Natural killer cell (primary cell): ENCODE measurements around the gene IMP4. TPM values are rescaled to one million over a fixed set of nuclear protein-coding genes. Genes with fewer than 3 reads are reported as not detected.

Source experiments
- ATAC-seq, 3 donors: fragments of 150-1000 bp in 2 of 3; fragments of 200-7000 bp in 1 of 3; cut with Tn5 transposase; 1 replicate in 1 of 3; 2 replicates in 2 of 3; pipeline ENCODE4 v1.10.0; 2021; ENCODE audit warnings: mild to moderate bottlenecking in 2 of 3, moderate library complexity in 2 of 3
- DNase-seq, 2 donors: peaks; one replicate each; pipeline versions ENCODE4 v3.0.0 to v3.0.0-alpha.2; 2013 to 2021; ENCODE audit warnings: mixed read lengths in 1 of 2
- H3K27ac ChIP-seq: one replicate; pipeline ENCODE4 v1.5.1; 2013; ENCODE audit warnings: mild to moderate bottlenecking, low read length
- H3K27me3 ChIP-seq: one replicate; pipeline ENCODE4 v1.6.1; 2013; ENCODE audit warnings: low read length; ENCODE audit not compliant: control insufficient read depth, insufficient read depth
- H3K36me3 ChIP-seq: one replicate; pipeline ENCODE4 v1.6.1; 2013; ENCODE audit warnings: low read length; ENCODE audit not compliant: control insufficient read depth, insufficient read depth
- H3K4me1 ChIP-seq: one replicate; pipeline ENCODE4 v1.6.1; 2013; ENCODE audit warnings: low read length; ENCODE audit not compliant: control insufficient read depth, insufficient read depth
- H3K4me3 ChIP-seq: one replicate; pipeline ENCODE4 v1.5.1; 2013; ENCODE audit warnings: low read length
- H3K9me3 ChIP-seq: one replicate; pipeline ENCODE4 v1.6.1; 2013; ENCODE audit warnings: low read length; ENCODE audit not compliant: control insufficient read depth, insufficient read depth
- H3K27ac Mint-ChIP-seq, 2 donors: one replicate each; pipeline ENCODE4 v1.8.0; 2022; ENCODE audit warnings: mild to moderate bottlenecking in 2 of 2, mixed read lengths in 2 of 2, moderate library complexity in 1 of 2
- H3K27me3 Mint-ChIP-seq, 2 donors: one replicate each; pipeline ENCODE4 v1.8.0; 2022; ENCODE audit warnings: low read depth in 2 of 2, mixed read lengths in 2 of 2
- H3K36me3 Mint-ChIP-seq: one replicate; pipeline ENCODE4 v1.8.0; 2022; ENCODE audit warnings: mixed read lengths
- H3K4me1 Mint-ChIP-seq, 2 donors: one replicate each; pipeline ENCODE4 v1.8.0; 2022; ENCODE audit warnings: mixed read lengths in 2 of 2
- H3K4me3 Mint-ChIP-seq: one replicate; pipeline ENCODE4 v1.8.0; 2022; ENCODE audit warnings: mild to moderate bottlenecking, moderate library complexity, mixed read lengths
- H3K9me3 Mint-ChIP-seq, 2 donors: one replicate each; pipeline ENCODE4 v1.8.0; 2022; ENCODE audit warnings: mixed read lengths in 2 of 2
- CTCF ChIP-seq: fragments of 200-600 bp; IDR thresholded peaks from one replicate; pipeline ENCODE4 v1.8.0; 2022; ENCODE audit warnings: antibody characterized with exemption
- WGBS: methylation state at CpG from one replicate; pipeline ENCODE4 v1.1.7; 2013; ENCODE audit warnings: missing lambda C conversion rate; ENCODE audit not compliant: insufficient coverage; 5-methylcytosine and 5-hydroxymethylcytosine counted together
- intact Hi-C: fragments of 100-400 bp; cut with micrococcal nuclease; formaldehyde crosslinking; loops from one replicate; pipeline ENCODE4 v1.14.2; 2022
- total RNA-seq, 4 donors: library from RNA; stranded (reverse); fragments of 120-200 nt in 1 of 4; gene quantifications; one replicate each; pipeline versions ENCODE4 v1.2.3 to v1.2.4, GENCODE V29; 2013 to 2022

IMP4 gene
- total RNA-seq, 3 donors from 2014 or later (not counting 1 experiment from before 2014, with no cell fraction given): 60.5 to 80.6 (median 72.9) TPM

GRCh38 chr2:130347220-130347925 is 4.7 kb downstream of the IMP4 start:
- intact Hi-C loops: no loop called here

GRCh38 chr2:130349174-130349573 is 6.5 kb downstream of the IMP4 start:
- no peak for TF ChIP-seq CTCF
- Mint-ChIP-seq H3K4me3 (no peak overlapping the region), H3K27me3 (no peaks in the 10 kb centered on the region), H3K36me3 (no peaks in the 10 kb centered on the region), H3K27ac (peak overlapping the region in 1 of 2 donors; percentile 37), H3K9me3 (no peaks in the 10 kb centered on the region), H3K4me1 (peaks cover 4 to 16% of the 10 kb centered on the region in 2 donors)
- WGBS: 97% methylated on average over 3 of the region's 3 CpGs
- H3K9me3 ChIP-seq: no peaks in the 10 kb centered on the region
- no peak overlapping the region for H3K4me3 ChIP-seq
- no peak overlapping the region for H3K27ac ChIP-seq
- DNase-seq (no peak), ATAC-seq (no peak)
- no peaks in the 10 kb centered on the region for H3K27me3 ChIP-seq
- H3K4me1 ChIP-seq: peaks cover under 1% of the 10 kb centered on the region
- intact Hi-C loops: no loop called here
- H3K36me3 ChIP-seq: peaks cover 32% of the 10 kb centered on the region

More at GRCh38 chr2:130347220-130347925, 4.7 kb downstream of the IMP4 start:
- no peak overlapping the region for H3K27ac Mint-ChIP-seq
- Histone ChIP-seq H3K27ac (no peak overlapping the region), H3K4me1 (peaks cover 12% of the 10 kb centered on the region), H3K9me3 (no peaks in the 10 kb centered on the region), H3K4me3 (no peak overlapping the region), H3K27me3 (no peaks in the 10 kb centered on the region), H3K36me3 (peaks cover 32% of the 10 kb centered on the region)
- H3K4me1 Mint-ChIP-seq: peaks cover 11 to 19% of the 10 kb centered on the region in 2 donors
- TF ChIP-seq CTCF: no peak
- no peak for DNase-seq
- no peak for ATAC-seq
- no peaks in the 10 kb centered on the region for H3K27me3 Mint-ChIP-seq
- no peak overlapping the region for H3K4me3 Mint-ChIP-seq
- no peaks in the 10 kb centered on the region for H3K36me3 Mint-ChIP-seq
- WGBS: 87% methylated on average over 7 of the region's 7 CpGs
- H3K9me3 Mint-ChIP-seq: no peaks in the 10 kb centered on the region

- H3K4me3 Mint-ChIP-seq: no peak overlapping the region
- WGBS: 48% methylated on average over 7 of the region's 7 CpGs
- intact Hi-C loops: no loop called here
- DNase-seq (no peak), ATAC-seq (no peak)
- Histone ChIP-seq H3K27ac (no peak overlapping the region), H3K36me3 (peaks cover 7% of the 10 kb centered on the region), H3K4me1 (peaks cover 13% of the 10 kb centered on the region), H3K27me3 (no peaks in the 10 kb centered on the region), H3K4me3 (no peak overlapping the region), H3K9me3 (no peaks in the 10 kb centered on the region)
- no peaks in the 10 kb centered on the region for H3K36me3 Mint-ChIP-seq
- peaks cover 16 to 27% of the 10 kb centered on the region in 2 donors for H3K4me1 Mint-ChIP-seq
- no peaks in the 10 kb centered on the region for H3K9me3 Mint-ChIP-seq
- no peak for TF ChIP-seq CTCF
- H3K27ac Mint-ChIP-seq: peak overlapping the region in 1 of 2 donors; percentile 13
- H3K27me3 Mint-ChIP-seq: no peaks in the 10 kb centered on the region
Measured at GRCh38 chr2:130351711-130352110, 9.0 kb downstream of the IMP4 start.

GRCh38 chr2:130352237-130352636 is 9.5 kb downstream of the IMP4 start:
- no peaks in the 10 kb centered on the region for H3K27me3 Mint-ChIP-seq
- no peaks in the 10 kb centered on the region for H3K27me3 ChIP-seq
- H3K9me3 Mint-ChIP-seq: no peaks in the 10 kb centered on the region
- no peaks in the 10 kb centered on the region for H3K9me3 ChIP-seq
- intact Hi-C loops: no loop called here
- ATAC-seq (no peak), DNase-seq (no peak)
- peaks cover 17% of the 10 kb centered on the region for H3K4me1 ChIP-seq
- H3K4me3 Mint-ChIP-seq: peak overlapping the region; percentile 4
- H3K4me3 ChIP-seq: no peak overlapping the region
- no peak overlapping the region for H3K27ac ChIP-seq
- no peak for TF ChIP-seq CTCF
- H3K27ac Mint-ChIP-seq: no peak overlapping the region
- no peaks in the 10 kb centered on the region for H3K36me3 Mint-ChIP-seq
- WGBS: 62% methylated on average over 4 of the region's 7 CpGs
- peaks cover 16 to 25% of the 10 kb centered on the region in 2 donors for H3K4me1 Mint-ChIP-seq
- H3K36me3 ChIP-seq: peaks cover 2% of the 10 kb centered on the region
